HG03196 (cell line): ENCODE data around the gene CYBRD1.

ENCODE experiments used
- ATAC-seq: cut with Tn5 transposase; IDR thresholded peaks from one replicate; pipeline ENCODE4 v1.9.1; 2021; ENCODE audit not compliant: unreplicated experiment

Gene CYBRD1

GRCh38 chr2:171553236-171553635 is 31.0 kb downstream of the CYBRD1 start:
- no peak for ATAC-seq

- no peak for ATAC-seq
These were observed 31.6 kb downstream of the CYBRD1 start for GRCh38 chr2:171553858-171554257.

- ATAC-seq: no peak
These were observed 32.8 kb downstream of the CYBRD1 start for GRCh38 chr2:171554991-171555615.

GRCh38 chr2:171557363-171557762 is 35.1 kb downstream of the CYBRD1 start:
- no peak for ATAC-seq

GRCh38 chr2:171563301-171563700 is 41.0 kb downstream of the CYBRD1 start:
- ATAC-seq: no peak

GRCh38 chr2:171564463-171564862 is 42.2 kb downstream of the CYBRD1 start:
- no peak for ATAC-seq

GRCh38 chr2:171566057-171566456 is 43.8 kb downstream of the CYBRD1 start:
- no peak for ATAC-seq

- no peak for ATAC-seq
These were observed 44.5 kb downstream of the CYBRD1 start for GRCh38 chr2:171566753-171567152.

GRCh38 chr2:171568089-171568488 is 45.8 kb downstream of the CYBRD1 start:
- ATAC-seq: no peak

GRCh38 chr2:171571721-171572120 is 49.4 kb downstream of the CYBRD1 start:
- no peak for ATAC-seq

- ATAC-seq: no peak
These were observed 52.0 kb downstream of the CYBRD1 start for GRCh38 chr2:171574149-171574795.

GRCh38 chr2:171575606-171576005 is 53.3 kb downstream of the CYBRD1 start:
- no peak for ATAC-seq

- ATAC-seq: no peak
These were observed 56.0 kb downstream of the CYBRD1 start for GRCh38 chr2:171578127-171578803.

- no peak for ATAC-seq
These were observed 57.2 kb downstream of the CYBRD1 start for GRCh38 chr2:171579481-171579880.

GRCh38 chr2:171583566-171583965 is 61.3 kb downstream of the CYBRD1 start:
- ATAC-seq: no peak

GRCh38 chr2:171584001-171584400 is 61.7 kb downstream of the CYBRD1 start:
- ATAC-seq: no peak

GRCh38 chr2:171587132-171587531 is 64.9 kb downstream of the CYBRD1 start:
- no peak for ATAC-seq

GRCh38 chr2:171587567-171587966 is 65.3 kb downstream of the CYBRD1 start:
- no peak for ATAC-seq

GRCh38 chr2:171590116-171590515 is 67.8 kb downstream of the CYBRD1 start:
- ATAC-seq: no peak

- no peak for ATAC-seq
These were observed 69.8 kb downstream of the CYBRD1 start for GRCh38 chr2:171592036-171592555.

GRCh38 chr2:171595456-171595855 is 73.2 kb downstream of the CYBRD1 start:
- no peak for ATAC-seq

GRCh38 chr2:171595896-171596295 is 73.6 kb downstream of the CYBRD1 start:
- ATAC-seq: no peak
